Stimulated activated CD4-positive, alpha-beta T cell treated with anti-CD3 and anti-CD28 coated beads, Interleukin-4, amount 100 ng/mL, for 24 hours (primary cell): ENCODE data around the gene SVIL.
"Not testable (repeated sequence)": the region's sequence is repeated elsewhere in the genome, so short reads cannot be mapped to it uniquely, and the experiment has no call there.

Experiments used
- DNase-seq: peaks from one replicate; pipeline ENCODE4 v3.0.0-alpha.2; 2020

SVIL gene

GRCh38 chr10:29510483-29511157, 124.2 kb downstream of the SVIL start:
- DNase-seq = not testable (repeated sequence)

DNA sequence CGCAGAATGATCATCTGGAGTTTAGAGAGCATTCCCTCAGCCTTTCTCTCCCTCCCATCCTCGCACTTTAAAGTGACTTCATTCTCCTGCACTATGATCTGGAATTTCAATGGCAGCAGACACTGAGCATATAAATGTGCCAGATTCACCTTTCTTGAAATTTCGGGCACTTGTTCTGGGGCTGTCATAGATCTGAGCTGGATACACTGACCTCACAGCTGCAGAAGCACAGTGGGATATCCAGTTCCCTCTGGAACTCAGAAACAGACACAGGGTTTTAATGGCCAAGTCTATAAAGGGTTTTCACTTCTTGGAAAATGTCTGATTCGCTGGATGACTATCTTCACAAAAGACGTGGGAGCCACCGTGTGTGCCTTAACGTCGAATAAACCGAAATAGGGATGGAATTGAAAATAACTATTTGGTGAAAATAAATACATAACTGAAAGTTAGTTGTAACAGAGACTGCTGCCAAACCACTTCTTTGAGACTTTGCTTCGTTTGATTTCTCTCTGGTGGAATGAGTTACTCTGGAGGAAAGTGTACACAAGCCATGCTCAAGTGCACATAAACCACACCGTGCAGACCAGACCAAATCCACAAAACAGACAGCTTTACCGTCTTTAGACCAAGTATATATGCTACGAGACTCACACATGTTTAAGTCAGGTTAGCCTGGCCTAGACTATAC, 126.1 kb downstream of the SVIL start:
- DNase-seq = no peak

GRCh38 chr10:29507750-29508149, 127.0 kb downstream of the SVIL start:
- DNase-seq = not testable (repeated sequence)

DNA sequence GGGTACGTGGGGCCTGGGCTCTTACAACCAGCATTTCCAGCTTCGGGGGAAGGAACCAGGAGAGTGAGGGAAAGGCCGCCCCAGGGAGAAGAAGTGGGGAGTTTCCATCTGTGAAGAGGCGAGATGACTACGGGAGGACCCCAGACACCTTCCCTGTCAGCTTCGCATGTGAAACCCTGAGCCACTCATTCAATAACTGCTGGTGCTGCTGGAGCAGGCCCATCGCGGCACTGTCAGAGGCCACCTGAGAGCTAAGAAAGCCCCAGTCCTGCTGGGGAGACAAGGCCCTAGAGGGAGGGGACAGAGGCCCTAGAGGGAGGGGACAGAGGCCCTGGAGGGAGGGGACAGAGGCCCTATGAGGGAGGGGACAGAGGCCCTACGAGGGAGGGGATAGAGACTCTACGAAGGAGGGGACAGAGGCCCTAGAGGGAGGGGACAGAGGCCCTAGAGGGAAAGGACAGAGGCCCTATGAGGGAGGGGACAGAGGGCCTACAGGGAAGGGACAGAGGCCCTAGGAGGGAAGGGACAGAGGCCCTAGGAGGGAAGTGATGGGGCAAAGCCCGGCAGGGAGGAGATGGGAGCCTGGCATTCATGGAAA, 128.3 kb downstream of the SVIL start:
- DNase-seq = not testable (repeated sequence)

GRCh38 chr10:29502351-29502750, 132.4 kb downstream of the SVIL start:
- DNase-seq = no peak

DNA sequence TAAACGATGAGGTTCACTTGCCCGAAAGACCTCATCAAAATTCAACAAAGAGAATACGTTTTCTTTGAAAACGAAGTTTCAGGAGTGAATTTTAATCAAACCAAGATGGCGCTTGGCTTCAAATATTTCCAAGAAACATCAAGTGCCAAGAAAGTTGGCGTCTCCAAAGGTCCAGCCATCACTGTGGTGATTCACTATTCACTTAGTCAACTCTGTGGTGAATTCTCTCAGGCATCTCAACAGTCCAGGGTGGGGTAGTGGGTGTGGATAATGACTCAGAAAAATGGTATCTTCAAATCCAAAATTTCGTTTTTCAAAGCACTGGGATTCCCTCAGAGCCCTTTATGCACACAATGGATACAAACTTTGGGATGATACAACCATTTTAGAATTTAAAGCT, 133.1 kb downstream of the SVIL start:
- DNase-seq = no peak

DNA sequence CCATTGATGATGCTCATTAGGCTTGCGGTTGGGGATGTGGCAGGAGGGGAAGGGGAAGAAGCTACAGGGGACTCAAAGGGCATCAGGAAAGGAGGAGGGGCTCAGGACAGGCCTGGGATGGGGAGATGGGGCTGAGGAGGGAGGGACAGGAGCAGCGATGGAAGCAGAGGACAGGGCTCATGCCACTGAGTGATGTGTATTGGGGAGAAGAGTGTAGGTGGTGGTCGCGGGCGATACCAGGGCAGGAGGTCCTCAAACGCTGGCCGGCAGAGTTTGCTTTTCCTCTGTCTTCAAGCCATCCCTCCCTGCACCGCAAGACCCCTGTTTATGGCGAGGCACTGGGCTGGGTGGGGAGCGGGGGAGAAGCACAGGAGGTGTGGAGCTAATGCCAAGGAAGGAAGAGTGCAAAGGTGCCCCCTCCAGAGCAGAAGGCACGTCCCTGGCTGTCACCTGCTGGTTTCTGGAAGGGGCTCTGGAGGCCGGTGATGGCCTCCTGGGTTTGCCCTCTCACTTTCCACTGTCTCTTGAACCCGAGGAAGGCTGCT, 134.7 kb downstream of the SVIL start:
- DNase-seq = no peak

DNA sequence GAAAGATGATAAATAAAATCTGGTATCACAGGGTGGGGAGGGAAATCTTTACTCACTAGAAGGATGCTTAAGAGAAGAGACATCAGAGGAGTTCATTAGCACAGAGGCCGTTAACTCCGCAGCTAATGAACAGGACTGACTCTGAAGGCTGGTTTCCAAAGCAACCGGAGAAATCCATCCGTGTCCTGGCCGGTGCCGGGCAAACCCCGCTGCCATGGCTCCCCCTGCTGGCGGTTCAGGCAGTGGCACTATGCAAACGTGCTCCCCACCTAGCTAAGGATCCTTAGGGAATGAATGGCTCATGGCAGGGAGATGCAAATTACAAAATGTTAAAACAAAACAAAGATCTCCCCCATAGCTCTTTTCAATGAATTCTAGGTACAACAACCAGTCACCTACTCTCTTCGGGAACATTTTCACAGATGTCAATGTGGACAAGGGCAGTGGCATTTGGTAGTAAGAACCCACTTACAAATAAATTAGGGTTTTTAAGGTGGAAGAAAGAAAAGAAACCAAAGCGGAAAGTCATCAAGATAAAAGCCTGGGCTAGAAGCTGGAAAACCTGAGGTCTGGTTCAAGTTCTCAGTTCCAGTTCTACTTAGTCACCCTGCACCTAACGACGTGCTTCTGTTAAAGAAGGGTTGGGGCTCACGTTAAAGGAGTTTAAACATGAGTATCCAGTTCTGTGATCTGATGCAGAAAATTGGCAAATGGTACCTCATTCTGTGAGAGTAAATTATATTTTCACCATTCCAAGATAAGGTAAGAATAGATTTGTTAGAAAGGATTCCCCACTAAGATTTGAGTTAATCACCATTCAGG, 138.2 kb downstream of the SVIL start:
- DNase-seq = peak; percentile 65

DNA sequence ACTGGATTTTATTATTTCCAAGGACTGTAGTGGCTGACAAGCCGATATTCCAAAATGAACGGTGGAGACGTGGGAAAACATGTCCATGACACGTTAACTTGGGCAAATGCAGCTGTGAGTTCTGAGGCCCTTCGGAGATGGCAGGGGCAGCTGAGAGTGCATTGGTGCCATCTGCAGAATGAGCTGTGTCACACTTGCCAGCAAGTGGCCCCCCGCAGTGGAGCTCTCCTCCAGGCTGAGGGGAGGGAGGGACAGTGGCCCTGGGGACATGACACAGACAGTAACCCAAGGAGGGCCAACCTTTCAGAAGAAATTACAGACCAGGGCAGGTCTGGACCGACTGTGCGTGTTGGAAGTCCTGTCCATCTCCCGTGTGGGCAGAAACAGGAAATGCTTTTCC, 139.4 kb downstream of the SVIL start:
- DNase-seq = no peak

GRCh38 chr10:29493697-29494096, 141.1 kb downstream of the SVIL start:
- no peak for DNase-seq

DNA sequence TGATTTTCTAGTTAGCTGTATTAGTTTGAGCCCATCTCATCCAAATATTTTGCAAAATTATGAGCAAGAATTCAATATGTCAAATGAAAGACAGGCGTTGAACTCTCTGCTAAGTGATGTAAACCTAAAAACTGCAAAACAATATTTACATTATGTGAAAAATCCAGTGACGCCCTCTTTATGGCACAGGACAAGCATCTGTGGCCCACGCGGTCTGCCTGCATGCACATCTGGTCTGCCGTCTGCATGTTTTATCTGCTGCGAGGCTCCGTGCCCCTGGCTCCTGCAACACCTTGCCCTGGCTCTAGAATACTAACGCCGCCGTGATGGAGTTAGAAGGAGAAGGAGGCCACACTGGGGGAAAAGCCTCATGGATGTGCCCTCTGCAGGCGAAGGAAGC, 142.0 kb downstream of the SVIL start:
- no peak for DNase-seq

DNA sequence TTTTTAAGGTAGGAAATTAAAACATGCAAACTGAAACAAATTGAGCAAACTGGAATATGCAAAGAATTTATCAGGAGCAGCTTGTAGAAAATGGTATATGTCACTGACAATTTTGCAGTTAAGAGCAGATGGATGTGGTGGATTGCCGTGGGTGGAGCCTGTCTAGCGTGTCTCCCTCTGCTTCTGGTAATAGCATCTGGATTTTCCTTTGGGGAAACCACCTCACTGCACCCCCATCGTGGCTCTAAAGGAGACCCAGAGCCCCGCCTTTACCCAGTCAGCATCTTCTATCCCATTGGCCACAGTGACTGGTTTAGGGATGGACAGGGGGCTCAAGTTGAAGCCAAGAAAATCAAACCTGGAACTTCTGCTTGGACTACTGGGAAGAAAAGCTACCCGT, 142.9 kb downstream of the SVIL start:
- no peak for DNase-seq

DNA sequence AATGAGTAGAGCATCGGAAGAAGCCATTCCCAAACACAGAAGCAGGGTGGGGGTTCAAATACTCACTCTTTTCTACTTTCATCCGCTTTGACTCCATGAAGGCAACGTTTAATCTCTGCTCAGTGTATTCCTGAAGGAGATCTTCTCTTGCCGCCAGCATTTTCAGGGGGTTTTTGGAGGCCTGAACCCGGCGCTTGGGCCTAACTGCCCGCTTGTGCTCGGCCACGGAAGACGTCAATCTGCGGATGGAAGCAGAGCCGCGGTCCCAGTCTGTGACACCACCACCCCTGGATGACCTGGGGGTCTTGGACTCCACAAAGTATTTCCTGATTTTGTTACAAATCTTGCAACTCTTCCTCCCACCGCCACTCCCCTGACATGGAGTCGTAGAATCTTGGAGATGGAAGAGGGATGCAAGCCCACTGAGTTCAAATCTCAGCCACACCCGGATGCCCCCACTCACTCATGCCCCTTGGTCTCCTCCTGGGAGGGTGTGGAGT, 143.9 kb downstream of the SVIL start:
- DNase-seq = not testable (repeated sequence)

GRCh38 chr10:29488471-29488870, 146.3 kb downstream of the SVIL start:
- not testable (repeated sequence) for DNase-seq

- not testable (repeated sequence) for DNase-seq
Observed at GRCh38 chr10:29487884-29488266, 146.9 kb downstream of the SVIL start.

DNA sequence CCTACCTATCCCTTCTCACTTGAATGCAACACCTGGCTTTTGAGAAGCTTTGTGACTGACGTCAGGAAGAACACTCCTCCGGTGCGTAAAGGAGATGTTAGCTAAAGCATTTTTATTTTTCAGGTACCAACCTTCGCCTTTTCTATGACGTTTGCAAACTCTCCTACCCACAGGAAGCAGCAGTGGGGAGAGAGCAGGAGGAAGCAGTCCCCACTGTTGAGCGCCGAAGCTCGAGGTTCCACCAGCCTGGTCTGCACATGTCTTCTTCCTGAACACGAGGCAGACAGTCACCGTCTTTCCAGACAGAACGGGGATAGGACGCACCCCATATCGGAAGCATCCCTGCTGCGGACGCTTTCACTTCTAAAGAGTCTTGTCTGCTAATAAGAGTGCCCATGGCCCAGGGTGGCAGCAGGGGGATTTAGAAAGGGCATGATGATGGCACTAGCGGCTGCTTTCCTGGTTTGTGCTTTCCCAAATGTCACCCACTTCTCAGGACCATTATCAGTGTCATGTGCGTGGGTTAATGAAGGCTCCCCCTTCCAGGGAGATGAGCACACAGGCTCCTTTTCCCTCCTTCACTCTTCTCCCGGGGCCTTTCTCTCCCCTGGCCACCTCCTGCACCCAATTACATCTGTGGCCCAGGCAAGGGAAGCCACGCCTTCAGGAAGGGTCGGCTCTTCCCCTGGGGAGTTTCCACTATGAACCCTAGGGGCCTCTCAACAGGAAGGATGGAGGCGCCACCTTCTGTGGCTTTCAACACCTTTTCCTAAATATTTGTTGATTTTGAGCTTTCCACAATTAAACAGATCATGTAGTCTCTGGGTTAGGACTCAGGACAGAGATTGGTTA, 147.5 kb downstream of the SVIL start:
- DNase-seq = not testable (repeated sequence)

- DNase-seq = no peak
Observed at GRCh38 chr10:29486433-29486832, 148.3 kb downstream of the SVIL start.

GRCh38 chr10:29484677-29485076, 150.1 kb downstream of the SVIL start:
- not testable (repeated sequence) for DNase-seq

DNA sequence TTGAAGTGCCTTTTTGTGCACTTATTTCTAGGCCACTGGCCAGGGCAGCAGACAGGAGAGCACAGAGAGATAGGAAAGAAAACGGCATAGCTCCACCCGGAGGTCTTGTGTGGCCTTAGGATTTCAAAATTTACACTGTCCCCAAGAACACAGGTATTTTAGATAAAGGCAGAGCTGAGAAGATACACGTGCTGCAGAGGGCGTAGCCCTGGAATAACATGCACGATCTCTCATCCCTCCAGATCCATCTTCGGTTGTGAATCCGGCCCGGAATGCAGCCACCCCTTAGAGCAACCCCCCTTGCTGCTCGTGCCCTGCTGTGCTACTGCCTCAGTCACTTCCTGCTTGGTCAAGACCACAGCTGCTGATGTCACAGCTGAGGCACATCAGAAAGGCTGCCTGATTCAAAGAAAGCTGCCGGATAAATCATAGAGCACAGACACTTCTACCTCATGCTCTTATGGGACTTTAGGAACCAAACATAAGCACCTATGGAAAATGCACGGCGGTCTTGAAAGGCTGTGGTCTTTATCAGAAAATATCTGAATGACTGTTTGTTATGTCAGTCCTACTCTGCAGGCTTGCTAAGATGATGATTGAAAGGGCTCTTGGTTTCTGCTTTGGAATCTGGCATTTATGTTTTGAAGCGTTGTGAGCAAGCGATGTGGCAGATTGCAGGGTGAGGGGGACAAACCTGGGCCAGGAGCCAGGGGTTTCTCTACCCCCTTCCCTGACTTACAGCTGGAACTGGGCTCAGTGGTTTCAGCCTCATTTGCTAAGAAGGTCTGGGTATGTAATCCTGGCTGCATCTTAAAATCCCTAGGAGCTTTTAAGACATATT, 152.0 kb downstream of the SVIL start:
- DNase-seq = no peak

DNA sequence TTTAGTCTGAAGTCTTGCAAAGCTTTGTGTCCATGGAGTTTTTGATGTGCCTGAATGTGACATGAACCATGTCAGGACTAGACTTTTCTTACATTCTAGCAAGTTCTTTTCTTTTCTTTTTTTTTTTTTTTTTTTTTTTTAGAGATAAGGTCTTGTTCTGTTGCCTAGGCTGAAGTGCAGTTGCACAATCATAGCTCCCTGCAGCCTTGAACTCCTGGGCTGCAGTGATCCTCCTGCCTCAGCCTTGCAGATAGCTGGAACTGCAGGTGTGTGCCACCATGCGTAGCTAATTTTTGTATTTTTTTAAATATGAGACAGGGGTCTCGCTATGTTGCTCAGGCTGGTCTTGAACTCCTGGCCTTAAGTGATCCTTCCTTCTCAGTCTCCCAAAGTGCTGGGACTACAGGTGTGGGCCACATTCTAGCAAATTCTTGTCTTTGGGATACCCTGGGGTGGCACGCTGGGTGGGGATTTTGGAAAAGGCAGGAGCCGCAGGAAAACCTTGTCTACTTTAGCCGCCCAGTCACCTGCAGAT, 152.8 kb downstream of the SVIL start:
- DNase-seq = no peak
